AG04450 (cell line): ENCODE data around the gene LLGL1. TPM values are rescaled to one million over a fixed set of nuclear protein-coding genes. Genes with fewer than 3 reads are reported as not detected.

Source experiments
- CTCF ChIA-PET: fragments of 300-600, 350-600 bp; formaldehyde crosslinking; extraction: SDS; loops from one replicate; lab custom pipeline; 2022; ENCODE audit warnings: antibody characterized with exemption, inconsistent platforms; lab: Charles Lee
- POLR2A ChIA-PET: fragments of 350-600 bp; formaldehyde crosslinking; extraction: SDS; loops from one replicate; lab custom pipeline; 2021; ENCODE audit warnings: antibody characterized with exemption, inconsistent platforms; lab: Yijun Ruan, JAX
- DNase-seq: peaks from one replicate; pipeline ENCODE4 v3.0.0-alpha.2; 2011; ENCODE audit warnings: low read depth, low spot score
- H3K27ac ChIP-seq: one replicate; pipeline ENCODE4 v1.5.1; 2012; ENCODE audit warnings: low read depth, low read length, control low read depth
- H3K27me3 ChIP-seq: one replicate; pipeline ENCODE4 v1.6.0; 2012; ENCODE audit warnings: low read length; ENCODE audit not compliant: control insufficient read depth, insufficient read depth
- H3K4me3 ChIP-seq: 2 replicates; pipeline ENCODE4 v1.5.1; 2011; ENCODE audit warnings: mild to moderate bottlenecking, low read depth, low read length, control low read depth
- H3K9me3 ChIP-seq: 2 replicates; pipeline ENCODE4 v1.5.1; 2012; ENCODE audit warnings: low read length; ENCODE audit not compliant: control insufficient read depth, insufficient read depth
- polyA plus RNA-seq: library from polyadenylated mRNA; depleted of rRNA; stranded (reverse); fragments of >200 nt; gene quantifications from 2 replicates; pipeline ENCODE4 v1.2.3, GENCODE V29; 2011
- TF ChIP-seq, protein P1 (sequence below): IDR thresholded peaks from 2 replicates; pipeline ENCODE4 v1.5.1; 2011; ENCODE audit warnings: low read depth, low read length, control low read depth, inconsistent platforms

Gene LLGL1
- polyA plus RNA-seq, 1 experiment, result 27.1 TPM

GRCh38 chr17:18183334-18184142 is 41.9 kb upstream of the LLGL1 start, which contains the start of gene ALKBH5:
Gene ALKBH5, plus strand, starts transcription at chr17:18183828. Its CDS starts 416 bp downstream, at chr17:18184244.
- H3K27me3 ChIP-seq, result no peaks in the 10 kb centered on the region
- H3K9me3 ChIP-seq, result no peaks in the 10 kb centered on the region; the same call in 1 of the 2 replicates
- H3K4me3 ChIP-seq, result peak within 1 kb of the TSS; percentile 91
- TF ChIP-seq, protein P1, sequence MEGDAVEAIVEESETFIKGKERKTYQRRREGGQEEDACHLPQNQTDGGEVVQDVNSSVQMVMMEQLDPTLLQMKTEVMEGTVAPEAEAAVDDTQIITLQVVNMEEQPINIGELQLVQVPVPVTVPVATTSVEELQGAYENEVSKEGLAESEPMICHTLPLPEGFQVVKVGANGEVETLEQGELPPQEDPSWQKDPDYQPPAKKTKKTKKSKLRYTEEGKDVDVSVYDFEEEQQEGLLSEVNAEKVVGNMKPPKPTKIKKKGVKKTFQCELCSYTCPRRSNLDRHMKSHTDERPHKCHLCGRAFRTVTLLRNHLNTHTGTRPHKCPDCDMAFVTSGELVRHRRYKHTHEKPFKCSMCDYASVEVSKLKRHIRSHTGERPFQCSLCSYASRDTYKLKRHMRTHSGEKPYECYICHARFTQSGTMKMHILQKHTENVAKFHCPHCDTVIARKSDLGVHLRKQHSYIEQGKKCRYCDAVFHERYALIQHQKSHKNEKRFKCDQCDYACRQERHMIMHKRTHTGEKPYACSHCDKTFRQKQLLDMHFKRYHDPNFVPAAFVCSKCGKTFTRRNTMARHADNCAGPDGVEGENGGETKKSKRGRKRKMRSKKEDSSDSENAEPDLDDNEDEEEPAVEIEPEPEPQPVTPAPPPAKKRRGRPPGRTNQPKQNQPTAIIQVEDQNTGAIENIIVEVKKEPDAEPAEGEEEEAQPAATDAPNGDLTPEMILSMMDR, result peak; percentile 39
- peak; percentile 99 for DNase-seq
- CTCF ChIA-PET, result interaction anchor here (0.7 kb wide), 2 partner anchors 21 to 72 kb away, joined by 3 to 4 read pairs; no protein-coding TSS in a partner anchor
- POLR2A ChIA-PET, result interaction anchor here (0.6 to 1.4 kb wide), 10 partner anchors 14 to 95 kb away, joined by 3 to 10 read pairs (median 4); no protein-coding TSS in a partner anchor
- peak within 1 kb of the TSS; percentile 99 for H3K27ac ChIP-seq

DNA sequence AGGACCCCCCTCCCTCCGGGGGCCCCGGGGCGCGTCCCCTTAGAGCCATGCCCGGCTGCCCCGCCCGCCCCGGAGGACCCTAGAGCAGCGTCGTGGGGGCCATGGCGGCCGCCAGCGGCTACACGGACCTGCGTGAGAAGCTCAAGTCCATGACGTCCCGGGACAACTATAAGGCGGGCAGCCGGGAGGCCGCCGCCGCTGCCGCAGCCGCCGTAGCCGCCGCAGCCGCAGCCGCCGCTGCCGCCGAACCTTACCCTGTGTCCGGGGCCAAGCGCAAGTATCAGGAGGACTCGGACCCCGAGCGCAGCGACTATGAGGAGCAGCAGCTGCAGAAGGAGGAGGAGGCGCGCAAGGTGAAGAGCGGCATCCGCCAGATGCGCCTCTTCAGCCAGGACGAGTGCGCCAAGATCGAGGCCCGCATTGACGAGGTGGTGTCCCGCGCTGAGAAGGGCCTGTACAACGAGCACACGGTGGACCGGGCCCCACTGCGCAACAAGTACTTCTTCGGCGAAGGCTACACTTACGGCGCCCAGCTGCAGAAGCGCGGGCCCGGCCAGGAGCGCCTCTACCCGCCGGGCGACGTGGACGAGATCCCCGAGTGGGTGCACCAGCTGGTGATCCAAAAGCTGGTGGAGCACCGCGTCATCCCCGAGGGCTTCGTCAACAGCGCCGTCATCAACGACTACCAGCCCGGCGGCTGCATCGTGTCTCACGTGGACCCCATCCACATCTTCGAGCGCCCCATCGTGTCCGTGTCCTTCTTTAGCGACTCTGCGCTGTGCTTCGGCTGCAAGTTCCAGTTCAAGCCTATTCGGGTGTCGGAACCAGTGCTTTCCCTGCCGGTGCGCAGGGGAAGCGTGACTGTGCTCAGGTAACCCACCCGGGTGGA is 41.0 kb upstream of the LLGL1 start:
- no peak for DNase-seq
- Histone ChIP-seq H3K27ac (peak overlapping the region; percentile 75), H3K4me3 (peak overlapping the region; percentile 91), H3K9me3 (no peaks in the 10 kb centered on the region; the same call in 1 of the 2 replicates), H3K27me3 (no peaks in the 10 kb centered on the region)
- ChIA-PET POLR2A (interaction anchor here (0.6 to 1.3 kb wide), 5 partner anchors 14 to 96 kb away, joined by 3 to 6 read pairs (median 3); no protein-coding TSS in a partner anchor), CTCF (interaction anchor here (0.6 kb wide), 1 partner anchor 112 kb away, joined by 3 read pairs; no protein-coding TSS in a partner anchor)
- TF ChIP-seq, protein P1, result no peak

DNA sequence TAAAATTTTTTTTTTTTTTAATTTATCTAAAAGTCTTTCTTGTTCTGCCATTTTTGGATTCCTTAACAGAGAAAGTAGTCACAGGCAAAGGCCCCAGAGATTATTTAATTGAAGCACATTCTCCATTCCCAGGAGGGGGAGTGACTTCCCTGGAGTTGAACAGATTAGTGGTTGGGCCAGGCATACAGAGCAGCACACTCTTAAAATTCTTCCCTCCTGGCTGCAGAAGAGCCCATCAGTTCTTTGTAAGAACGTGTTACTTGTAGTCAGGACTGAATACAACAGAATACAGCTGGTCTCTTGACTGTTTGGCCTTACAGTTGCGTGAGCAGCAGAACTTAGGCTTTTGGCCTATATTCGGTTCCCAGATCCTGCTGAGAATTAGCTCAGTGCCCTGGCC is 40.0 kb upstream of the LLGL1 start:
- TF ChIP-seq, protein P1, result no peak
- H3K4me3 ChIP-seq, result peak overlapping the region; percentile 91
- CTCF ChIA-PET, result no interaction called here
- DNase-seq, result no peak
- peak overlapping the region; percentile 12 for H3K27ac ChIP-seq
- POLR2A ChIA-PET, result no interaction called here
- no peaks in the 10 kb centered on the region; the same call in 1 of the 2 replicates for H3K9me3 ChIP-seq
- H3K27me3 ChIP-seq, result no peaks in the 10 kb centered on the region

- Histone ChIP-seq H3K27me3 (no peaks in the 10 kb centered on the region), H3K4me3 (peak overlapping the region; percentile 91), H3K27ac (peak overlapping the region; percentile 12), H3K9me3 (no peaks in the 10 kb centered on the region; the same call in 1 of the 2 replicates)
- TF ChIP-seq, protein P1, result no peak
- ChIA-PET CTCF (no interaction called here), POLR2A (no interaction called here)
- no peak for DNase-seq
These were observed 39.4 kb upstream of the LLGL1 start for GRCh38 chr17:18185832-18186626.
